Activated T-helper 17 cell treated with anti-CD3 and anti-CD28 coated beads, Interleukin-2, amount 50 U/mL, for 72 hours (primary cell): Measurements from ENCODE around the gene TFRC. TPM values are rescaled to one million over a fixed set of nuclear protein-coding genes. Genes with fewer than 3 reads are reported as not detected.
"Not testable (repeated sequence)": the region's sequence is repeated elsewhere in the genome, so short reads cannot be mapped to it uniquely, and the experiment has no call there.

ENCODE experiments used
- ATAC-seq: fragments of 150-1000 bp; cut with Tn5 transposase; replicated peaks from 2 replicates; pipeline ENCODE4 v1.10.0; 2021; ENCODE audit warnings: mild to moderate bottlenecking, moderate library complexity
- H3K27ac Mint-ChIP-seq: one replicate; pipeline ENCODE4 v1.8.0; 2022; ENCODE audit warnings: mixed read lengths
- H3K27me3 Mint-ChIP-seq: one replicate; pipeline ENCODE4 v1.8.0; 2022; ENCODE audit warnings: mixed read lengths
- H3K36me3 Mint-ChIP-seq: one replicate; pipeline ENCODE4 v1.8.0; 2022; ENCODE audit warnings: low read depth, mild to moderate bottlenecking, mixed read lengths
- H3K4me1 Mint-ChIP-seq: one replicate; pipeline ENCODE4 v1.8.0; 2022; ENCODE audit warnings: mixed read lengths
- H3K4me3 Mint-ChIP-seq: one replicate; pipeline ENCODE4 v1.8.0; 2022; ENCODE audit warnings: mild to moderate bottlenecking, mixed read lengths
- H3K9me3 Mint-ChIP-seq: one replicate; pipeline ENCODE4 v1.8.0; 2022; ENCODE audit warnings: mixed read lengths
- total RNA-seq, 2 donors: library from RNA; stranded (reverse); gene quantifications; one replicate each; pipeline ENCODE4 v1.2.3, GENCODE V29; 2022

The TFRC gene
- total RNA-seq: 100 to 1,000 TPM; 376 to 800 TPM

DNA sequence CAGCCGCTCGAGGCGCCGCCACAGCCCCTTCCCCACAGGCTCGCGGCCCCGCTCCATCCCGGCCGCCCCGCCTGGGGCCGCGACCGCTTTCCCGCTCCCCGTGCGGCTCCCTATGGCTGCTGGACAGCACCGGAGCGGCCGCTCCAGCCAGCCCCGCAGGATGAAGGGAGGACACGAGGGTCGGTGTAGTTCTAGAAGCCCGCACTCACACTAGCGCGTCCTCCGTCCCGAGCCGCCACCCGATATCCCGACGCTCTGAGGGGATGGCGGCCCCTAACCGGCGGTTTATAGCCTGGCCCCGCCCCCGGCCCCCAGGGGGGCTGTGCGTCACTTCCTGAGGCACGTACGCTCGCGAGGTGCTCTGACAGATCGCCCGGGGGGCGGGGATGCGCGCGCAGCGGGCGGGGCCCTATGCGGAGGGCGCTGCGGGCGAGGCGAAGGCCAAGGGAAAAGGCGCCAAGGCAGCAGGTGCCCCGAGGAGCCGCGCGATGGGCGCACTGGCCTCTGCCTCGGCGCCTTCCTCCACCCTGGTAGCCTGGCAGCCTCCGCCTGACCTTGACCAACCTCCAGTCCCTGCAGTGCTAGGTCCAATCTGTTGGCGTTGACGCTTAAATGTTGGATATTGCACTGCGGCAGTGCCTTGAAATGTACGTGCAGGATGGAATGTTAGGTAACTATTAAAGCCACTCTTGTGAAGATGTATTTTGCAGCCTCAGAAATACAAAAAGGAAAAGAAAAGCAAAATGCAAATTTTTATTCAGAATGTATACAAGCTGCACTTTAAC is at the start of gene TFRC:
Gene TFRC, minus strand, starts transcription at position 257 of the 785 bp plus-strand sequence. CDS start 4,991 bp downstream, outside the sequence.
- Mint-ChIP-seq H3K9me3 (no peaks in the 10 kb centered on the region), H3K27ac (peak within 1 kb of the TSS; percentile 98), H3K4me1 (peaks cover 14% of the 10 kb centered on the region), H3K27me3 (no peaks in the 10 kb centered on the region), H3K36me3 (peaks cover 51% of the 10 kb centered on the region), H3K4me3 (peak within 1 kb of the TSS; percentile 98)
- peak; percentile 95 for ATAC-seq

DNA sequence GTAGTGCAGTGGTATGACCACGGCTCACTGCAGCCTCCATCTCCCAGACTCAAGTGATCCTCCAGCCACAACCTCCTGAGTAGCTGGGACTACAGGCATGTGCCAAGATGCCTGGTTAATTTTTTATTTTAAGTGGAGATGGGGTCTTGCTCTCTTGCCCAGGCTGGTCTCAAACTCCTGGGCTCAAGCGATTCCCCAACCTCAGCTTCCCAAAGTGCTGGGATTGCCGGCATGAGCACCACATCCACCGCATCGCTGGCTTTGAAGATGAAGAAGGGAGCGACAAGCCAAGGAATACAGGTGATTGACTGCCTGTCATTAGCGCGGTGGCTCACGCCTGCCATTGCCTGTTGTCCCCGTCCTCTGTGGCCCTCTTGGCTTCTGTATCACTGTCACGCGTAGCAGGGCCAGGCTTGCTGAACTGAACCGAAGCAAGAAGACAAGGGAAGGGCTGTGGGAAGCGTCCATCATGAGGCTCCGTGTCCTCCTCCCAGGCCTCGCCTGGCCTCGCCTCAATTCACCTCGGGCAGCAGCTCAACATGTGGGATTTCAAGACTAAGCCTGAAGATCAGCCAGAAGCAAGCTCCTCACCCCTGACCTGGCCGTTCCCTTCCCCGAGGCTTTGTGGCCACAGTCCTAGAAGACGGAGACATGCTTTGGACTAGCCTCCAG is 46.4 kb upstream of the TFRC start:
- H3K27ac Mint-ChIP-seq: peak overlapping the region; percentile 28
- H3K4me1 Mint-ChIP-seq: peaks cover 10% of the 10 kb centered on the region
- H3K9me3 Mint-ChIP-seq: no peaks in the 10 kb centered on the region
- H3K27me3 Mint-ChIP-seq: no peaks in the 10 kb centered on the region
- no peaks in the 10 kb centered on the region for H3K36me3 Mint-ChIP-seq
- no peak overlapping the region for H3K4me3 Mint-ChIP-seq
- no peak for ATAC-seq

DNA sequence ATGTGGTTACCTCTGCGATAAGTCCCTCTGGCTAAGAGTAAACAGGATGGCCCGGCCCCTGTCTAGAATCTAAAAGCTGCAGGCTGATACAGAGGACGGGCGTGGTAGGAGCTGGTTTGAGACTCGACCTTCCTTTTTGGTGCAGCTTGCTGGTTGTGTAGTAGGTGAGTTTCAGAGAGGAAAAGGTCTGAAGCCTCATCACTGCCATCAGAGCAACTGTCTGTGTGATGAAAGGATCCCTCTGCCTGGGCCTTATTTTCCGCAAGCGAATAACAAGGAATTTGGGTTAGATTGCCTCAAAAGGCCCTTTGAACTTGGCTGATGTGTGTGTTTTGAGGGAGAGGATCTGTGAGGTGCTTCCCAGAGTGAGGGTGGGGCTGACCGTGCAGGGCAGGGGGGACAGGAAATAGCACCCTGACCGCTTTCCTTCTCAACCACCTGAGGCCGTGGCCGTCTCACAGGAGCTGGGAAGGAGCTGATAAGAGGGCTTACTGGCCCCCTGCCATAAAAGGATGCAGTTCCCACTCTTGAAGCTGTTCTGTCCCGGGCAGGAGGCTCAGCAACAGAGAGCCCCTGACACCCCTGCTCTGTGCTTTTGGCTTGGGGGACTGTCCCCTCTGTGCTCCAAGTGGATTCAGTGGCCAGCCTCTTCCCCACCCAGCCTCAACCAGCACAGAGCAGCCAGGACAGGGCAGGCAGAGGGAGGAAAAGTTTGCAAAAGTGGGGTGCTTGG is 45.6 kb upstream of the TFRC start:
- H3K4me3 Mint-ChIP-seq: peak overlapping the region; percentile 50
- H3K27ac Mint-ChIP-seq: peak overlapping the region; percentile 26
- ATAC-seq: peak; percentile 78

DNA sequence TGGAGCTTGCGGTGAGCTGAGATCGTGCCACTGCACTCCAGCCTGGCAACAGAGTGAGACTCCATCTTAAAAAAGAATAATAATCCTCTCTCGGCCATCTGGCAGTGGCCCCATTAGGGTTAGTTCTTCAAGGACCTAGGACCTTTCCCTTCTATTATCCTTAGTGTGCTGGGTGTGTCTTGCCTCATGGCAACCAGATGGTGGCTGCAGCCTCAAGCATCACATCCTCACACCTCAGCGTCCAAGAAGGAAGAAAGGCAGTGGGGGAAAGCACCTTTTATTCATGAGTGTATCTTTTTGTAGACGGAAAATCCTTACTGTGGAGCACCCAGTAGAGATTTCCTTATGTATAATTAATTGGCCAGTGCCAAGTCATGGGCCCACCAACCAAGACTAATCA is 42.7 kb upstream of the TFRC start:
- Mint-ChIP-seq H3K36me3 (no peaks in the 10 kb centered on the region), H3K4me3 (no peak overlapping the region), H3K27ac (no peak overlapping the region), H3K4me1 (peaks cover 10% of the 10 kb centered on the region), H3K27me3 (no peaks in the 10 kb centered on the region), H3K9me3 (no peaks in the 10 kb centered on the region)
- no peak for ATAC-seq

More for the DNA sequence above, 45.6 kb upstream of the TFRC start:
- H3K36me3 Mint-ChIP-seq: no peaks in the 10 kb centered on the region
- peaks cover 10% of the 10 kb centered on the region for H3K4me1 Mint-ChIP-seq
- no peaks in the 10 kb centered on the region for H3K27me3 Mint-ChIP-seq
- H3K9me3 Mint-ChIP-seq: no peaks in the 10 kb centered on the region

DNA sequence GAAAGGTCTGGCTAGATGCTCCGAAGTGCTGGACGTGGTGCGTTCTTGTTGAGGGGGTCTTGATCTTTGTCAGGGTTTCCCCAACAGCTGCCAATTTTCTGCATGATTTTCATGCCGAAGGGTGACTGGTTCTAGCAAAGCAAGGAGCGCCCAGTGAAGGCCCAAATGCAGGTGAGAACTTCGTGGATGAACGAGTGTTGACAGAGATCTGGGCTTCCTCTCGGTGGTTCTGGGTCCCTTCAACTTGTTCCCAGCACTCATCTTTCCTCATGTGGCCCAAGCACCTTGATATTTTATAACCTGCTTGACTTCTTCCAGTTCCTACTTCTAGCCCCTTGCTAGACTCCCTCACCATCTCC is 40.8 kb upstream of the TFRC start:
- Mint-ChIP-seq H3K27ac (peak overlapping the region; percentile 45), H3K9me3 (no peaks in the 10 kb centered on the region), H3K27me3 (no peaks in the 10 kb centered on the region), H3K4me1 (peaks cover 9% of the 10 kb centered on the region), H3K4me3 (no peak overlapping the region), H3K36me3 (no peaks in the 10 kb centered on the region)
- no peak for ATAC-seq

DNA sequence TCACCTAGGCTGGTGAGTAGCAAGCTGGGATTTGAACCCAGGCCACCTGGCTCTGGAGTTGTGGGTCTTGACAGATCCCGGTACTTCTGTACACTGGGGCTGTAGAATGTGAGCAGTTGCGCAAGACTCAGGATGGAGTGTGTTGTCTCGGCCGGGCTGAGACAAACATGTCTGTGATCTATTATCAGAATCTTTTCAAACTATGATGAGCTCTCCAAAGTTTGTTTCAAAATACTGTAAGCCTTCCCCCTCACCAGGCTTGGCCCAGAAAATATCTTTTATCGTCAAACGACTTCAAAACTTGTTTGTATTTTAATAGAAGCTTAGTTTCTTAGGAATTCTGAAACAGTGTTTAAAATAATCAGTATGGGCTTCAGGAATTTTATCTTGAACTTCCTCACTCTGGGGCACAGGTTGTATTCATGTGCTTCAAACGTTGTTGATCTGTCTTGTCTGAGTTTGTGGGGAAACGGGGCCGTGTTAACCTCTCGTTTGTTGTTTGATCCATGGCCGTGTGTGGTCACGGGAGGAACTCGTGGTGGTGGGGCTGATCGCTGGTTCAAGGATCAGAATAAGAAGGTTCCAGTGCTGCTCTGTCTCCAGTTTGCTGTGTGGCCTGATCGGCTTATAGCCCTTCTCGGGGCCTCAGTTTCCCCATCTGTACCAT is 40.3 kb upstream of the TFRC start:
- Mint-ChIP-seq H3K36me3 (no peaks in the 10 kb centered on the region), H3K4me1 (peaks cover 4% of the 10 kb centered on the region), H3K9me3 (no peaks in the 10 kb centered on the region), H3K27ac (peak overlapping the region; percentile 4), H3K4me3 (no peak overlapping the region), H3K27me3 (no peaks in the 10 kb centered on the region)
- no peak for ATAC-seq

DNA sequence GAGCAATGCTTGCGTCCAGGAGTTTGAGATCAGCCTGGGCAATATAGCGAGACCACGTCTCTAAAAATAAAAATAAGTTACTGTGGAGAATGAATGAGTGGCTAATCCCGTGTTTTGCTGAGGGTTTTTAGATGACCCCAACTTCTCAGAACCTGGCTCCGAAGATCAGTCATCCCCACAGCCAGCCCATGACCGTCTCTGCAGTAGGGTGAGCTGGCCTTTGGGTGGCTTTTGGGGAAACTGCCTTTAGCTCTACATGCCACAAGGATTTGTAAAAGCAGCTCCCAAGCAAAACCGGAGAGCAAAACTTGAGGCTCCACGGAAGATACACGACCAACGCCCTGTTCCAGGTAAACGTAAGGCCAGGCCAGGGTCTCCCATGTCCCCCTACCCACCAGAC is 39.2 kb upstream of the TFRC start:
- no peaks in the 10 kb centered on the region for H3K4me1 Mint-ChIP-seq
- no peak for ATAC-seq
- H3K27me3 Mint-ChIP-seq: no peaks in the 10 kb centered on the region
- H3K27ac Mint-ChIP-seq: no peak overlapping the region
- H3K9me3 Mint-ChIP-seq: no peaks in the 10 kb centered on the region
- no peaks in the 10 kb centered on the region for H3K36me3 Mint-ChIP-seq
- no peak overlapping the region for H3K4me3 Mint-ChIP-seq

DNA sequence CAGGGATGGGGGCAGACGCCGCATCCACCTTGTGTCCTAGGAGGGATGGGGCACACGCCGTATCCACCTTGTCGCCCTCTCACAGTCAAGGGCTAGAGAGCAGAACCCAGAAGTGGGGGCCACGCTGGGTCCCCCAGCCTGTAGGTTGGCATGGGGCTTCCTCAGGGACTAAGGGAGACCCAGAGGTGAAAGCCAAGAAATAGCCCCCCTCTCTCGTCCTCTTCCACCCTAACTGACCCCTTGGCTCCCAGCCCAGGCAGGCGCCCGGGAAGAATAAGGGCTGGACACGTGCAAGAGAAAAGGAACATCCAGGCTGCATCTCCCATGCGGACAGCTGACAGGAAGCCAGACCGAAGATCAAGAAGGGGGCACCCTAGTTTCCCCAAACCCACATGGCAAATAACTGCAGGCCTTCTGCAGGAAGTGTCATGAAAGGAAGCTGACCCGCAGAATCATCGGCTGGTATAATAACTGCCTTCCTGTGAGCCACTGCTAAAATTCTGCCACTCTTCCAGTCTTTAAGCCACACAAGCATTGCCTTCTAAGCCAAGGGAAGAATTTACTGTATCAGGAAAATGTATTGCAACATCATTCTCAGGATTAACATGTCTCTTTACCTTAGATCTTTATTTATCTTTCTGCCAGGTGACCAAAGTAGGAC is 38.5 kb upstream of the TFRC start:
- Mint-ChIP-seq H3K27me3 (no peaks in the 10 kb centered on the region), H3K27ac (no peak overlapping the region), H3K4me3 (no peak overlapping the region), H3K36me3 (no peaks in the 10 kb centered on the region), H3K4me1 (no peaks in the 10 kb centered on the region), H3K9me3 (no peaks in the 10 kb centered on the region)
- peak; percentile 47 for ATAC-seq

DNA sequence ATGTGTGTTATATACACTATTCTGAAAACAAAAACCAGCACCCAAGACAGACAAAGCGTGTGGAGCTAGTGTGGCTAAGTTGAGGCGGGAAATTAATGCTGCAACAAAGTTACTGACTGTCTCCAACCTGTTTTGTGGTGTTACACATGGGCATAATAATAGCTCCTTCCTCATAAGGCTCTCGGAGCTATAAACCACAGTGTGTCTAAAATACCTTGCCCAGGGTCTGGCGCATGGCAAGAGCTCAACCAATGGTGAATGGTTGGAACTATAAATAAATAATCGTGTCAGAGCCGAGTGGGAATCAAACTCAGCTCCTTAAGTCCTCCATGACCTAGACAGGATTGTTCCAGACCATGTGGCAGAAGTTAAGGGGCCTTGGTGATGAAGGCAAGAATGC is 35.9 kb upstream of the TFRC start:
- Mint-ChIP-seq H3K9me3 (no peaks in the 10 kb centered on the region), H3K27me3 (no peaks in the 10 kb centered on the region), H3K4me1 (no peaks in the 10 kb centered on the region), H3K4me3 (no peak overlapping the region), H3K36me3 (no peaks in the 10 kb centered on the region), H3K27ac (no peak overlapping the region)
- no peak for ATAC-seq

DNA sequence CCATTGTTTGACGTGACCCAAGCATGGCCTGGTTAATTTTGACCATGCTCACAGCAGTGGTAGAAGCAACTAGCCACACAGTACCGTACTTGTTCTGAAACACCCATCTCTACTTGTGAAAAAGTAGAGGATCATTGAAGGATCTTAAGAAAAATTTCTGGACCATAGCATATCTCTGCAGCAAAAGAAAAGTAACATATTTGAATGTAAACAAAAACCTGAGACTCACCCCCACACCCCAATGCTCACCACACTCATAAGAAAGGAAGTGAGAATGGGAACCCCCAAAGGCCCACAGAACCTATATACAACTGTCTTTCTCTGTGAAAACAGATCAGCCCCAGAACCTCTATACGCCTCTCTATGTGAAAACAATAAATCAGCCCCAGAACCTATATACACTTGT is 33.8 kb upstream of the TFRC start:
- Mint-ChIP-seq H3K27me3 (no peaks in the 10 kb centered on the region), H3K36me3 (no peaks in the 10 kb centered on the region), H3K4me1 (no peaks in the 10 kb centered on the region), H3K27ac (no peak overlapping the region), H3K4me3 (no peak overlapping the region), H3K9me3 (no peaks in the 10 kb centered on the region)
- ATAC-seq: peak; percentile 57

DNA sequence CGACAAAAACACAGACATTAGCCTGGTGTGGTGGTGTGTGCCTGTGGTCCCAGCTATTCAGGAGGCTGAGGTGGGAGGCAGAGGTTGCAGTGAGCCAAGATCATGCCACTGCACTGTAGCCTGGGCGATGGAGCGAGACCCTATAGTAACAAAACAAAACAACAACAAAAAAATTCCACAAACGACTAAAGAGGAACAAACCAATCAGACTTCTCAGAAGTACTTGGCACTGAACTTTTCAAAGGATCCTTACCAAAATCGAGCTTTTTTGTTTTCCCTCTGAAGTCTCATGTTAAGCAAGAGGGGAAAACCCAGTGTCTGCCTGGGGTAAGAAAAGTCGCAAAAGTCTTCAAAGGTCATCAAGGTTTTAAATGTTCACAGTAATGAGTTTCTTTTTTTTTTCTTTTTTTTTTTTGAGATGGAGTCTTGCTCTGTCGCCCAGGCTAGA is 30.1 kb upstream of the TFRC start:
- no peaks in the 10 kb centered on the region for H3K27me3 Mint-ChIP-seq
- H3K4me3 Mint-ChIP-seq: peak overlapping the region; percentile 80
- ATAC-seq: peak; percentile 89
- H3K36me3 Mint-ChIP-seq: no peaks in the 10 kb centered on the region
- no peaks in the 10 kb centered on the region for H3K4me1 Mint-ChIP-seq
- no peaks in the 10 kb centered on the region for H3K9me3 Mint-ChIP-seq
- H3K27ac Mint-ChIP-seq: peak overlapping the region; percentile 93

DNA sequence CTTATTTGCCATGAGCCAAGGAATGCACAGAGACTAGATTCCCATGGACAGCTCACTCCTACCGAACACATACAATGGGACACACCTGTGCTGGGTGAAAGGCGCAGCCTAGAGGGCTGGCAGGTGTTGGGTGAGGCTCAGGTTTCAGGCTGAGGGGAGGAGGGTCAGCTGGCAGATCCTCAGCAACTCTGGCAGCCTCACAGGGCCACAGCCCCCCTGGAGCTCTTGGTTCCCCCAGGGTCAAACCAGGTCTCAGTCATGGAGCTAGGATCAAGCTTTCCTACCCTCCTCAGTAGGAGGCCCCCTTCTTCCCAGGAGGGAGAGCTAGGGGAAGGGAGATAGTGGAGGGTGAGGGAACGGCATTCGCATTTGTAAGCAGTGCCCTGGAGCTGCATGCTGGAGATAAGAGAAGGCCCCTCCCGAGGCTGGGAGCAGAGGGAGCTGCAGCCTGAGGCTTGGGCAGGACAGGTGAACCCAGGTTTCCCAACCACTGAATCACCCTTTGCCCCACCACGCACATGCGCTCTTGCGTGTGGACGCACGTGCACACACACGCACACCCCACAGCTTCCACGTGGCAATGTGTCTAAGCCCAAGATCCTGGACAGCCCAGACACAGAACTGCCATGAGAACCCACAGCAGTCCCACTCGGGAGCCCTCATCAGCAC is 26.3 kb upstream of the TFRC start:
- H3K27me3 Mint-ChIP-seq: no peaks in the 10 kb centered on the region
- H3K9me3 Mint-ChIP-seq: no peaks in the 10 kb centered on the region
- no peaks in the 10 kb centered on the region for H3K4me1 Mint-ChIP-seq
- no peak overlapping the region for H3K4me3 Mint-ChIP-seq
- H3K36me3 Mint-ChIP-seq: no peaks in the 10 kb centered on the region
- ATAC-seq: no peak
- H3K27ac Mint-ChIP-seq: no peak overlapping the region

DNA sequence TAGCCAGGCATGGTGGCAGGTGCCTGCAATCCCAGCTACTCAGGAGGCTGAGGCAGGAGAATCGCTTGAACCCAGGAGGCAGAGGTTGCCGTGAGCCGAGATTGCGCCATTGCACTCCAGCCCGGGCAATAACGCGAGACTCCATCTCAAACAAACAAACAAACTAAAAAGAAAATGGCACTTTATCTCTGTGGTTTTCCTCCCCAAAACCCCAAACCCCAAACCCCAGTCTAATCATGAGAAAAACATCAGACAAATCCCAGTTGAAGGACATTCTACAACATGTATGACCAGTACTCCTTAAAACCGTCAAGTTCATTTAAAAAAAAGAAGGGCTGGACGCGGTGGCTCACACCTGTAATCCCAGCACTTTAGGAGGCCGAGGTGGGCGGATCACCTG is 22.8 kb upstream of the TFRC start:
- not testable (repeated sequence) for H3K36me3 Mint-ChIP-seq, H3K4me3 Mint-ChIP-seq, H3K27ac Mint-ChIP-seq, ATAC-seq, H3K9me3 Mint-ChIP-seq, H3K4me1 Mint-ChIP-seq, H3K27me3 Mint-ChIP-seq
